ENCODE data around the gene TRAPPC2L.

DNA sequence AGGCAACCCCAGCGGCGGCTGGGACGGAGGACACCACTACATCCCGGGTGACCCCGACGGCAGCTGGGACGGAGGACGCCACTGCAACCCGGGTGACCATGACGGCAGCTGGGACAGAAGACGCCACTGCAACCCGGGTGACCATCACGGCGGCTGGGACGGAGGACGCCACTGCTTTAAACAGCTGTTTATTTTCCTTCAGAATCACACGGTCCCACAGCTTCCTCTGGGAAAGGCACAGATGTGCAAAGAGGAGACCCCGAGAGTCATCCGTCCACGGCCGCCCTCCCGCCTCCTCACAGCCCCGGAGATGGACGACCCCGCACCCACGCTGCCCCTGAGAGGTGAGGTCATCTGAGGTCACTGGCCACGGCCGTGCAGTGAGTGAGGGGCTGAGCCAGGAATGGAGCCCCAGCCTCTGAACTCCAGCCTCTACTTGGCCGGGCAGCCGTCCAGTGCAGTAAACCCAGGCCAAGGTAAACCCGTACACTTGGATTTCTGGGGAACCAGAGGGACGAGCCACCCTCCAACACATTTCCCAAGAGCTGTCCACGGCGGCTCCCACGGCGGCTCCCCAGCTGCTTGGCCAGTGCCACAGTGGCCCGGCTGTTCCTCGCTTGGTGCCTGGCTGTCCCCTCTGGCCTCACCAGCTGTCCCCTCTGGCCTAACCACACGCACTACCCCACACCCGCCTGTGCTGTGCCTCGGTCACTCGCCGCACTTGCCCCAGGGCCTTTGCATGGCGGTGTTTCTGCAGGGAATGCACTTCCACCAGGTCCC lies 52.7 kb downstream of the TRAPPC2L start:
- TF ChIP-seq TBL1XR1 (IDR thresholded peaks at IDR 0.05; ENCODE audit: low read depth, low read length) = no peak
- no peak for TF ChIP-seq CTCF (IDR thresholded peaks at IDR 0.05 in 2 of 3, conservative IDR thresholded peaks at IDR 0.05 in 1 of 3; ENCODE audit: control insufficient read depth in 2 of 3, extremely low read depth in 1 of 3, insufficient read depth in 1 of 3, low read depth in 3 of 3, low read length in 3 of 3)

Measured in GM12878 (cell line).